Lower leg skin (tissue), 3 donors: Measurements from ENCODE around the gene GABBR2.

Experiments
- POLR2A ChIP-seq, 2 donors: fragments of 450-650 bp; IDR thresholded peaks; one replicate each; pipeline ENCODE4 v1.6.1; 2016 to 2017; ENCODE audit warnings: antibody characterized with exemption in 2 of 2, mild to moderate bottlenecking in 1 of 2, moderate library complexity in 1 of 2
- TF ChIP-seq, protein P1 (sequence below), 3 donors: fragments of 450-650 bp; IDR thresholded peaks; one replicate each; pipeline ENCODE4 v1.5.1; 2016; ENCODE audit warnings: antibody characterized with exemption in 3 of 3, mild to moderate bottlenecking in 3 of 3, moderate library complexity in 2 of 3

DNA sequence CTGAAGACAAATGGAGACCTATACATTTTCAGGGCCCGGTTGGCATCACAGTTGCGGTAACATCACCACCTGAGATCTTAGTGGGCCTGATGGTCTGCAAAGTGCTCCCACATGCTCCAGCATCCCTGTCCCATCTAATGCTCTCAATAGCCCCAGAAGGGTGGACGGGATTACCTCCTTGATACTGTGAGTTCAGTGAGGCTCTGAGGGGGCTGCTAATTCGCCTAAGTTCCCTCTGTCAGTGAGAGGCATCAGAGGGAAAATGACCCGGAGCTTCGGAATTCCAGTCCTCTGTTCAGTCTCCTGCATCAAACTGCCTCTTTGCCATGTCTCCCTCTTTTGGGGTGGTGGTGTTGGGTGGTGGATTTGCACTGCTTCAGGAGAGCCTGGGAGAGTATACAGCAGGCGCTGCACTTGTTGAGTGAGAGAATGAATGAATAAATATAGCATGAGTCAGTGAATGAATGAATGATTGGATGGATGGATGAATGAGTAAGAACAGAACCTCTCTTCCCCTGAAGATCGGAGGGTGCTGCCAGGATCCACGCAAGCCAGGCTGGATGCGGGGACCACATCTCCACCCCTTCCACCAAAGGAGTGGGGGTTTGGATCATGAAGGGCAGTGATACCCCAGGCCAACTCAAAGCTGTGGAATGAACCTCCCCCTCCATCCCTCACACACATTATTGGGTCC lies 141.0 kb downstream of the GABBR2 start:
- TF ChIP-seq, protein P1, sequence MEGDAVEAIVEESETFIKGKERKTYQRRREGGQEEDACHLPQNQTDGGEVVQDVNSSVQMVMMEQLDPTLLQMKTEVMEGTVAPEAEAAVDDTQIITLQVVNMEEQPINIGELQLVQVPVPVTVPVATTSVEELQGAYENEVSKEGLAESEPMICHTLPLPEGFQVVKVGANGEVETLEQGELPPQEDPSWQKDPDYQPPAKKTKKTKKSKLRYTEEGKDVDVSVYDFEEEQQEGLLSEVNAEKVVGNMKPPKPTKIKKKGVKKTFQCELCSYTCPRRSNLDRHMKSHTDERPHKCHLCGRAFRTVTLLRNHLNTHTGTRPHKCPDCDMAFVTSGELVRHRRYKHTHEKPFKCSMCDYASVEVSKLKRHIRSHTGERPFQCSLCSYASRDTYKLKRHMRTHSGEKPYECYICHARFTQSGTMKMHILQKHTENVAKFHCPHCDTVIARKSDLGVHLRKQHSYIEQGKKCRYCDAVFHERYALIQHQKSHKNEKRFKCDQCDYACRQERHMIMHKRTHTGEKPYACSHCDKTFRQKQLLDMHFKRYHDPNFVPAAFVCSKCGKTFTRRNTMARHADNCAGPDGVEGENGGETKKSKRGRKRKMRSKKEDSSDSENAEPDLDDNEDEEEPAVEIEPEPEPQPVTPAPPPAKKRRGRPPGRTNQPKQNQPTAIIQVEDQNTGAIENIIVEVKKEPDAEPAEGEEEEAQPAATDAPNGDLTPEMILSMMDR (IDR thresholded peaks at IDR 0.05): no peak
- no peak for TF ChIP-seq POLR2A (IDR thresholded peaks at IDR 0.05)
